Measurements from ENCODE around the gene PNPLA2.

Gene PNPLA2

GRCh38 chr11:799641-800316 lies 18.9 kb upstream of the PNPLA2 start:
- DNase-seq: no peak

GRCh38 chr11:800473-800872 lies 18.2 kb upstream of the PNPLA2 start:
- DNase-seq: no peak

DNA sequence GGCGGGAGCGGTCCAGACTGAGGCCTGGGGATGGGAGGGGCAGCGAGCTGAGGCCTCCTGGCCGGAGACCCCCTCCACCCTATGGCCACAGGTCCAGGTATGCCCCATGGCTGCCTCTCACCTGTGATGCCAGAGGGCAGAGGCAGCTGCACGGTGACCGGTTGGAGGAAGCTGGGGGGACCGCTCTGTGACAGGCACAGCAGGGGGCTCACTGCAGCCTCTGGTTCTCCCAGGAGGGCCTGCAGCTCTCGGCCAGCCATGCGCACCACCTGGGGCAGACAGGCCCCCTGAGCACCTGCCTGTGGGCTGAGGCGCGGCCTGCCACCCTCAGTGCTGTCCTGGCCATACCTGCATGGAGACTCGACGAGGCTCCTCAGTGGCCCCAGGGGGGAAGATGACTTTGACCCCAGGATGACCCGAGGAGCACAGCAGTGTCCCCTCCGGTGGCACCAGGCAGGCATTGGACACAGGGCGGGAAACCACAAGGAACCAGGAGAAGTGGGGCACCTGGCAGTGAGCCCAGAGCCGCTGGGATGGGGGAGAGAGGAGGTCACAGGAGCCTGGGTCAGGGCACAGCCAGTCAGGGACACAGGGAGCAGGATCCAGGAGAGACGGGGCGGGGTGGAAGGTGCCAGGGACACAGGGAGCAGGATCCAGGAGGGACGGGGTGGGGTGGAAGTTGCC lies 17.5 kb upstream of the PNPLA2 start:
- no peak for DNase-seq

- DNase-seq: no peak
These were observed 16.6 kb upstream of the PNPLA2 start for GRCh38 chr11:802018-802617.

GRCh38 chr11:802693-803466 lies 15.8 kb upstream of the PNPLA2 start:
- DNase-seq: no peak

DNA sequence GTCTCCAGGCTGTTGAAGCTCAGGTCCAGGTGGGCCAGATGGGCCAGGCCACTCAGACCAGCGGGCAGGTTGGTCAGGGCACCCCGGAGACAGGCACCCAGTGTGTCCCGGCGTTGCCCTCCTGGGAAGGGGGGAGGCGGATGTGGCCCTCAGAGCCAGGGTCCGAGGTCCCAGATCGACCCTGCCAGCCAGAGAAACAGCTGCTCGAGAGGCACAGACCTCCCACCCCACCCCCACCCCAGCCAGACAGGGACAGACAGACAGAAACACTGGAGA lies 15.3 kb upstream of the PNPLA2 start:
- no peak for DNase-seq

- no peak for DNase-seq
These were observed 14.7 kb upstream of the PNPLA2 start for GRCh38 chr11:803770-804598.

DNA sequence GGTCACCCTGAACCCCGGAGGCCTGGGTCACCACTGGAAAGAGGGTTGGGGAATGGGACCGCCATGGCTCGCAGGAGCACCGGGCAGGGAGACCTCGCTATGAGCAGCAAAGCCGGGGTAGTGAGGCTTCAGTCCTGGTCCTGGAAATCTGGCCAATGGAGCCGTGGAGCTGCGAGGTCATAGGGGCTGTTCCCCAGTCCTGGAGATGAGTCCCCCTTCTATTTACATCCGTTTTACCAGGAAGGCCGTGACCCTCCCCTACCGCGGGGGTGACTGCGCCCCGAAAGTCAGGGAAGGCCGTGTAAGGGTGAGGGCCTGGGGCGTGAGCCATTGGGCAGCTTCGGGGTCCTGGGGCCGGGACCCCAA lies 14.1 kb upstream of the PNPLA2 start:
- DNase-seq: no peak

DNA sequence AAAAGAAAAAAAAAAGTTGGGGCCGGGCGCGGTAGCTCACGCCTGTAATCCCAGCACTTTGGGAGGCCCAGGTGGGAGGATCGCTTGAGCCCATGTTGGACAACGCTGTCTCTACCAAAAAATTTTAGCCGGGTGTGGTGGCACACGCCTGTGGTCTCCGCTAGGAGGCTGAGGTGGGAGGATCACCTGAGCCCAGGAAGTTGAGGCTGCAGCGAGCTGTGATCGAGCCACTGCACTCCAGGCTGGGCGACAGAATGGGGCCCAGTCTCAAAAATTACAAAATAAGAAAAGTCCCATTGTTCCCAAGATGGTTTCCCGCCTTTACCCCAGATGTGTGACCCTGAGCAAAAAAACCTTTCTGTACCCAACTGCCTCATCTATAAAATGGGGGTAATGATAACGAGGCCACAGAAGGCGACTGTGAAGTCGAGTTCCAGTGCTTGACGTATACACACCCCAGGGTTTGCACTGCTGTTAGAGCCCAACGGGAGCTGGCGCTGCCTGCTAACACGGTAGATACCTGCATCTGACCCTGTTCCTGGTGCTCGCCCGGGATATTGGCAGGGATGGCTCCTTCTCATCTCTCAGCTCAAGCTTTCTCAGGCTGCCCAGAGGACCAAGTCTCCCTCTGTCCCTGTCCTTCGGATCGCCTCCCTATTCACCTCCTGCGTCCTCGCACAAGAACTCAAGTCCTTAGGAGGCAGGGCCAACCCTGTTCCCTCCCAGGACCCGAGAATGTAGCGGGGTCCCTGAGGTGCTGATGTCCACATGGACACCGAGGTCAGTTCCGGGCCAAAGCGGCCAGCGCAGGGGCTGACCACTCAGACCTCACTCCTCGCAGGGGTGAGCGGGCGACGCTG lies 10.1 kb upstream of the PNPLA2 start:
- no peak for DNase-seq

- DNase-seq: peak; percentile 72
These were observed 9.3 kb upstream of the PNPLA2 start, which contains the start of gene RPLP2 for GRCh38 chr11:809287-810039. TSS of gene RPLP2 (plus strand) at chr11:809967. CDS start at chr11:810235, 268 bp downstream.

DNA sequence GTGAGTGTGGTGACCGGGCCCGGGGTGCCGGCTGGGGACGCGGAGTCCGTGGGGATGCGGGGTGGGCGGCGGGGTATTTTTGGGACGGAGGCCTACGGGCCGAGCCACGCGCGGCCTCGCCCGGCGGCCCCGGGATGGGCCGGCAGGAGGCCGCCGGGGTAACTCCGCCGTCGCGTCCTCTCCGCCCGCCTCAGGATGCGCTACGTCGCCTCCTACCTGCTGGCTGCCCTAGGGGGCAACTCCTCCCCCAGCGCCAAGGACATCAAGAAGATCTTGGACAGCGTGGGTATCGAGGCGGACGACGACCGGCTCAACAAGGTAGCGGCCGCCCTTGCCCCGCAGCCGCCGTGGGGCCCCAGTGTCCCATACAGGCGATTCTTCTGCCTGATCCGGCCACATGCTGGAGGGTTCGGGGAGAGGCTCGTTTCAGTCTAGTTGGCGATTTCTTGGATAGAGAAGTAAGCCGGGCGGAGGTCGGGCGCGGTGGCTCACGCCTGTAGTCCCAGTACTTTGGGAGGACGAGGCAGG lies 8.6 kb upstream of the PNPLA2 start:
- DNase-seq: no peak

DNA sequence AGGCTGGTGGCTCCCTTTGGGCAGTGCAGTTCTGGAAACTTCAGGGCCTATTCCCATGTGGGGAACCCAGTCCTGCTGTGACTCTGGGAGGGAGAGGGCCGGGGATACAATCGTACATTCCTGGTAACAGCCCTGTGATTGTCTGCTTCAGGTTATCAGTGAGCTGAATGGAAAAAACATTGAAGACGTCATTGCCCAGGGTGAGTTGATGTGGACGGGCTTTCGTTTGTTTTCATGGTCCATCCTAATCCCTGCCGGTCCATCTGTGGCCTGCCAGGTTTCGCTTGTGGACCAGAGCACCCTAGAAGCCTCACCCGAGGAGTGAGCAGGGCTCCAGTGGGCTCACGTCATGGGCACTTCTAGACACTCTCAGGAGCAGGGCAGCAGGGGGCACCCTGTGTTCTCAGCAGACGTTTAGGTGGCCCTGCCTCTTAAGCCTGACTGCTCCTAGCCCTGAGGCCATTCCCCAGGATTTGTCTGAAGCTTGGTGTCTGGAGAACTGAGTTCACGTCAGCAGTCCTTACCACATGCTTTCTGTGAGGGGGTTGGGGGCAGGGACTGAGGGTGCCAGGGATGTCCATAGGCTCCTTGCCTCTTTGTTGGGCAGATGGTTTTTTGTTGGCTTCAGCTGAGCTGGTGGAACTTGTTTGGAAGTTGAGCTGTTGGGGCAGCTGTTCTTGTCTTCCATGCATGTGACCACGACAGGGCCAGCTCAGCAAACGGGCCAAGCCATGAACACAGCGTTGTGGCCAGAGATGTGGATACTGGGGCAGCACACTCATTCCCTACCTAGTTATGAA lies 7.1 kb upstream of the PNPLA2 start:
- no peak for DNase-seq

- DNase-seq: no peak
These were observed 6.3 kb upstream of the PNPLA2 start for GRCh38 chr11:812390-812789.

DNA sequence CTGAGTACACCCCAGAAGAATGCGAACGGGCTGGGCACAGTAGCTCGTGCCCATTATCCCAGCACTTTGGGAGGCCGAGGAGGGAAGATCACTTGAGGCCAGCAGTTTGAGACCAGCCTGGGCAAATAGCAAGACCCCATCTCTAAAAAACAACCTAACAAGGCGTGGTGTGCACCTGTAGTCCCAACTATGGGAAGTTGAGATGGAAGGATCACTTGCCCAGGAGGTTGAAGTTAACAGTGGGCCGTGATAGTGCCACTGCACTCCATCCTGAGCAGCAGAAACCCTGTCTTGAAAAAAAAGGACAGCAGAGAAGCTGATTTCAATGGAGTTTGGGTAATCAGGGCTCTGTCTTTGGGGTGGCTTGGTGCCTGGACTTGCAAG lies 5.7 kb upstream of the PNPLA2 start:
- no peak for DNase-seq

DNA sequence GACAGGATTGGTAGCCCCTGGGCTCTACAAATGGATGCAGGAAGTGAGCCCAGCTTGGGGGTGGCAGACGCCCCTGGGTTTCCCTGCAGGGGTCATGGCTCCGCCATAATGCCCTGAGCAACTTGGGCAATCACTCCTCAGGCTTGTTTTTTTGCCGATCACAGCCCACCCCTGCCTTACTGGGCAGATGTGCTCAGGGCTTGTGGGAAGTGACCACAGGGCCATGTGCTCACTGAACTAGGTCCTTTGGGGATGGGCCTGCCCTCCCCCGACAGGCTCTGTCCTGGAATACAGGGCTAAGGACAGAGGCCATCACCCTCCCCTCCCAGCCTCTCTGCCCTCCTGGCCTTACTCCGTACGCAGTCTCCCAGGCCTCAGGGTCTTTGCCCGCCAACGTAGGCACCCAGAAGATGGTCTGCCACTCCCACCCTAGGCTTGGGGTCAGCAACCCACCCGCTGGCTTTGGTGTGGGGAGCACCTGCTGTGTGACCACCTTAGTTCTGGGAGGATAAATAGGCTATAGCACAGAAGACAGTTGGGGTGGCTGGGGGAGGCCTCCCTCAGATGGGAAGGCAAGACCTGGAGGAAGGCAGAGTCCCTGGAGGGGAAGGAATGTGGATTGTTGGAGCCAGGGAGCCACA lies 5.1 kb upstream of the PNPLA2 start:
- no peak for DNase-seq

DNA sequence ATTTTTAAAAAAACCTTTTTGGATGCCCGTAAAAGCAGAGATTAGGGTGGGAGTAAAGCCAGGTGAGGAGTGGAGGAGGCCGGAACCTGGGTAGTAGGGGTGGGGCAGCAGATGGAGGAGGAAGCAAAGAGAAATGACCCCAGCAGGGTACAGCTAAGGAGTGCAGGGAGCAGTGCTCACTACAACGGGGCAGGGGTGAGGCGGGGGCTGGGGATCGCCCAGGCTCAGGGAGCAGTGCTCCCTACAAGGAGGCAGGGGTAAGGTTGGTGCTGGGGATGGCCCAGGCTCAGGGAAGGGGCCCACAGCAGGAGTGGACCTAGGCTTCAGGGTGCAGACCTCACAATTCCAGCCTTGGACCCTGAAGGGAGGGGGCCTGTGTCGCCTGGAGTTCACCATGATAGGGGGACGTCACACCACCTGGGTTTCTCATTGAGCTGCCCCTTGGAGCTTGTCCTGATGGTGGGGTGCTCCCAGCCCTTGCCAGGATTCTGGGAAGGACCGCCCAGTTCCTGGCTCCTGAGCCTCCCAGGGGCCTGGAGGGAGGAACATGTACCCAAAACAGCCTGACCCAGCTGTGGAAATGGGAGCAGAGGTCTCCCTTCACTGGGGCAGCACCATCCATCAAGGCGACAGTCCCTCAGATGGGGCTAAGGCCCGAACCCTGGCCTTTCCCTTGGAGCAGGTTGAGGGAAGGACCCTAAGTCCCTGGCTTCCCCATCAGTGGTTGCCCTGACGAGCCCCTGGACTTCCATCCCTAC lies 2.9 kb upstream of the PNPLA2 start:
- no peak for DNase-seq

GRCh38 chr11:816433-816779 lies 2.3 kb upstream of the PNPLA2 start:
- DNase-seq: no peak

- no peak for DNase-seq
These were observed 616 bp downstream of the PNPLA2 start for GRCh38 chr11:819129-819931.
